PFSK-1 (cell line): ENCODE measurements around the gene C1QA.

Source experiments
- FOXP2 ChIP-seq: optimal IDR thresholded peaks from 2 replicates; pipeline ENCODE3; 2011; ENCODE audit warnings: borderline replicate concordance, control low read depth, inconsistent platforms; ENCODE audit not compliant: insufficient read depth; ENCODE audit errors: extremely low read length, extremely low read depth
- POLR2AphosphoS5 ChIP-seq: IDR thresholded peaks from 2 replicates; pipeline ENCODE4 v1.6.1; 2012; ENCODE audit warnings: low read depth, mild to moderate bottlenecking, control low read depth, low read length, moderate library complexity
- REST ChIP-seq, 2 experiments: IDR thresholded peaks; 2 replicates each; pipeline versions ENCODE4 v1.6.1 to v1.8.0; 2011 to 2012; ENCODE audit warnings: low read depth in 2 of 2, low read length in 2 of 2, control low read depth in 1 of 2, inconsistent platforms in 1 of 2, mild to moderate bottlenecking in 1 of 2, moderate library complexity in 1 of 2; ENCODE audit not compliant: insufficient read depth in 1 of 2
- SIN3A ChIP-seq: IDR thresholded peaks from 2 replicates; pipeline ENCODE4 v1.6.1; 2012; ENCODE audit warnings: mild to moderate bottlenecking, low read length, moderate library complexity, borderline replicate concordance; ENCODE audit not compliant: insufficient read depth
- TAF1 ChIP-seq: IDR thresholded peaks from 2 replicates; pipeline ENCODE4 v1.6.1; 2012; ENCODE audit warnings: low read length, control low read depth, borderline replicate concordance; ENCODE audit not compliant: insufficient read depth

Gene C1QA

GRCh38 chr1:22665752-22666151 lies 29.3 kb downstream of the C1QA start:
- TF ChIP-seq TAF1 (no peak), POLR2AphosphoS5 (no peak), FOXP2 (no peak), SIN3A (no peak)

- no peak for TF ChIP-seq FOXP2
- TF ChIP-seq POLR2AphosphoS5 = no peak
- no peak for TF ChIP-seq SIN3A
- TF ChIP-seq TAF1 = no peak
- TF ChIP-seq REST (IDR thresholded peaks at IDR 0.05; ENCODE audit: insufficient read depth in 1 of 2, low read depth in 2 of 2, low read length in 2 of 2) = no peak
Measured at GRCh38 chr1:22666412-22666811, 30.0 kb downstream of the C1QA start.

- TF ChIP-seq POLR2AphosphoS5 (no peak), REST (IDR thresholded peaks at IDR 0.05; ENCODE audit: insufficient read depth in 1 of 2, low read depth in 2 of 2, low read length in 2 of 2) (no peak), FOXP2 (no peak), SIN3A (no peak), TAF1 (no peak)
Measured at GRCh38 chr1:22670352-22670975, 34.0 kb downstream of the C1QA start.

- no peak for TF ChIP-seq REST (IDR thresholded peaks at IDR 0.05; ENCODE audit: insufficient read depth in 1 of 2, low read depth in 2 of 2, low read length in 2 of 2)
- no peak for TF ChIP-seq POLR2AphosphoS5
- no peak for TF ChIP-seq SIN3A
- TF ChIP-seq TAF1 = no peak
- no peak for TF ChIP-seq FOXP2
Measured at GRCh38 chr1:22671999-22672398, 35.6 kb downstream of the C1QA start.

GRCh38 chr1:22673486-22674409 lies 37.3 kb downstream of the C1QA start:
- TF ChIP-seq SIN3A = no peak

- TF ChIP-seq FOXP2 = no peak
- no peak for TF ChIP-seq REST (IDR thresholded peaks at IDR 0.05; ENCODE audit: insufficient read depth in 1 of 2, low read depth in 2 of 2, low read length in 2 of 2)
- no peak for TF ChIP-seq POLR2AphosphoS5
- TF ChIP-seq TAF1 = no peak
- TF ChIP-seq SIN3A = no peak
Measured at GRCh38 chr1:22674410-22674749, 38.0 kb downstream of the C1QA start.
